GM12873 (cell line): ENCODE data around the gene ZNF628.

Experiments used
- TF ChIP-seq, protein P1 (sequence below): IDR thresholded peaks from 2 replicates; pipeline ENCODE4 v1.5.1; 2012; ENCODE audit warnings: low read depth, mild to moderate bottlenecking, moderate library complexity, low read length, control low read depth; ENCODE audit not compliant: insufficient read depth; ENCODE audit errors: missing control alignments

The ZNF628 gene

DNA sequence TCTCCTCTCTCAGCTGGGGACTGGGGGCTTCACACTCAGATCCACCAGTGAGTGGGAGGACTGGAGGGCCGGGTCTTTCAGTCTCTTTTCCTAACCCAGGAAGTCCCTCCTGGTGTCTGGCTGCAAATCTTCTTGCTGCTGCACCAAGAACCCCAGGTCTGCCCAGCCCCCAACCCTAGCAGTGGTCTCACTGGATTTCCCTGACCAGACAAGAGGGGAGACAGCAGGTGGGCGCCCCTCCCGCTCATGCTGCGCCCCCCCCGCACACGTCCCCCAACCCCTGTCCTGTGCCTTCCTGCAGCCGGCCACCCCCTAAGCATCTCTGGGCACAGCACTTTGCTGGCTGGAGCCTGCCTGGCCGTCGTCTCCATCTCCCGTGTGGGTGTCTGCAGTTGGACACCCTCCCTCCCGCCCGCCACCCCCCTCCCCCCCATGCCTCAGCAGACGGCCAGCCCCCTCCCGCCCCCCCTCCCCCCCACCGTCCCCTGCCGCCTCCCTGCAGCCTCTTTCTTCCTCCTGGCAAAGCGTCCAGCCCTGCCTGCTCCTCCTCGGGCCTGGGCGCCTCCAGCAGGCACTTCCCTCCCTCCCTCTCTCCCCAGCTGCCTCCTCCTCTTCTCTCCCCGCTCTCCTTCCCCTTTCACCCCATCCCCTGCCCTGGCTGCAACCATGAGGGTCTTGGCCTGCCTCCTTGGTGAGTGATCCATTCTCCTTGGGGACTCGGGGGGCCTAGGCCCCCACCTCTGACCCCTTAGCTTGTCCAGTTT, 11.7 kb downstream of the ZNF628 start, which contains the start of gene SSC5D:
SSC5D (plus strand) TSS at position 513 of the 764 bp plus-strand sequence; CDS start at position 667, 154 bp downstream.
- TF ChIP-seq, protein P1, sequence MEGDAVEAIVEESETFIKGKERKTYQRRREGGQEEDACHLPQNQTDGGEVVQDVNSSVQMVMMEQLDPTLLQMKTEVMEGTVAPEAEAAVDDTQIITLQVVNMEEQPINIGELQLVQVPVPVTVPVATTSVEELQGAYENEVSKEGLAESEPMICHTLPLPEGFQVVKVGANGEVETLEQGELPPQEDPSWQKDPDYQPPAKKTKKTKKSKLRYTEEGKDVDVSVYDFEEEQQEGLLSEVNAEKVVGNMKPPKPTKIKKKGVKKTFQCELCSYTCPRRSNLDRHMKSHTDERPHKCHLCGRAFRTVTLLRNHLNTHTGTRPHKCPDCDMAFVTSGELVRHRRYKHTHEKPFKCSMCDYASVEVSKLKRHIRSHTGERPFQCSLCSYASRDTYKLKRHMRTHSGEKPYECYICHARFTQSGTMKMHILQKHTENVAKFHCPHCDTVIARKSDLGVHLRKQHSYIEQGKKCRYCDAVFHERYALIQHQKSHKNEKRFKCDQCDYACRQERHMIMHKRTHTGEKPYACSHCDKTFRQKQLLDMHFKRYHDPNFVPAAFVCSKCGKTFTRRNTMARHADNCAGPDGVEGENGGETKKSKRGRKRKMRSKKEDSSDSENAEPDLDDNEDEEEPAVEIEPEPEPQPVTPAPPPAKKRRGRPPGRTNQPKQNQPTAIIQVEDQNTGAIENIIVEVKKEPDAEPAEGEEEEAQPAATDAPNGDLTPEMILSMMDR, result no peak

DNA sequence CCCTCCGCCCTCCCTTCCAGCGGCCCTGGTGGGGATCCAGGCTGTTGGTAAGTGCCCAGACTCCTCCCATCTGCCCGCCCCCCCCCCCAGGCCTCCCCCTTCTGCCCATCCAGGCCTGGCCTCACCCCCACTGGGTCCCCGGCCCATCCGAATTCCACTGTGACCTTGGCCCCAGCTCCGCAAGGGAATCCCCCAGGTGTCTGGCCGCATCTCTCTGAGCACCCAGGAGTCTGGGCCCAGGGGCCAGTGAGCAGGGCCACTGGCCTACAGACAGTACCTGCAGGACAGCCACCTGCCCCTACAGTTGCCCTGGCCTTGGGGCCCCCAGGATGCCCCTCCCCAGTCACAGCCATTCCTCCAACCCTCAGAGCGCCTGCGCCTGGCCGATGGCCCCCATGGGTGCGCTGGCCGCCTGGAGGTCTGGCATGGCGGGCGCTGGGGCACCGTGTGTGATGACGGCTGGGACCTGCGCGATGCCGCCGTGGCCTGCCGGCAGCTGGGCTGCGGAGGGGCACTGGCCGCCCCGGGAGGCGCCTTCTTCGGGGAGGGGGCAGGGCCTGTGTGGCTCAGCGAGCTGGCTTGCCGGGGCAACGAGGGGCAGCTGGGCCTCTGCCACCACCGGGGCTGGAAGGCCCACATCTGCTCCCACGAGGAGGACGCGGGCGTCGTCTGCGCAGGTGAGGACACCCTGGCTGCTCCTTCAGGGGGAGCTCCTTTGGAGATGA, 12.7 kb downstream of the ZNF628 start:
- TF ChIP-seq, protein P1, result no peak

DNA sequence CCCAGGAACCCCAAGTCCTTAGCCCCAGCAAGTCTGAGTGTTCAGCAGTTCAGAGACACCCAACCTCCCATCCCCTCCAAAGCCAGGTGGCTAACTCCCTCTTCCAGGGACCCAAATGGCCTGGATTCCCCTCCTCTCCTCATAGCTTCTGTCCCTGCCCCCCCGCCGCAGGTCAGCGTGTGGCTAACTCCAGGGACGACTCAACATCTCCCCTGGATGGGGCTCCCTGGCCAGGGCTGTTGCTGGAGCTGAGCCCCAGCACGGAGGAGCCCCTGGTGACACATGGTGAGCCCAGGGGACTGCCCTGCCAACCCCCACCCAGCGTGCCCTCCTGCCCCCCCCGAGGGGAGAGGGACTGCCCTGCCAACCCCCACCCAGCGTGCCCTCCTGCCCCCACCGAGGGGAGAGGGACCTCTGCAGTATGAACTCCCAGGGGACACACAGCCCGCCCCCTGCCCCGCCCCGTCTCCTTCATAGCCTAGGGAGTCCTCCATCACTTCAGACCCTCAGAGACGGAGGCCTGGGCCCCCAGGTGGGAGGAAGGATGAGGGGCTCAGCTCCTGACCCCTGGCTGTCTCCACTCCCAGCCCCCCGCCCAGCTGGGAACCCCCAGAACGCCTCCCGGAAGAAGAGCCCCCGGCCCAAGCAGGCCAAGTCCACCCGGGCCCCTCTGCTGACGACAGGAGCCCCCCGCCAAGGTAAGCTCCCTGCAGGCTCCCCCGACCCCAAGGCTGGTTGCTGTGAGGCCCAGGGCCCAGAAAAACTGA, 13.5 kb downstream of the ZNF628 start:
- TF ChIP-seq, protein P1, result no peak

DNA sequence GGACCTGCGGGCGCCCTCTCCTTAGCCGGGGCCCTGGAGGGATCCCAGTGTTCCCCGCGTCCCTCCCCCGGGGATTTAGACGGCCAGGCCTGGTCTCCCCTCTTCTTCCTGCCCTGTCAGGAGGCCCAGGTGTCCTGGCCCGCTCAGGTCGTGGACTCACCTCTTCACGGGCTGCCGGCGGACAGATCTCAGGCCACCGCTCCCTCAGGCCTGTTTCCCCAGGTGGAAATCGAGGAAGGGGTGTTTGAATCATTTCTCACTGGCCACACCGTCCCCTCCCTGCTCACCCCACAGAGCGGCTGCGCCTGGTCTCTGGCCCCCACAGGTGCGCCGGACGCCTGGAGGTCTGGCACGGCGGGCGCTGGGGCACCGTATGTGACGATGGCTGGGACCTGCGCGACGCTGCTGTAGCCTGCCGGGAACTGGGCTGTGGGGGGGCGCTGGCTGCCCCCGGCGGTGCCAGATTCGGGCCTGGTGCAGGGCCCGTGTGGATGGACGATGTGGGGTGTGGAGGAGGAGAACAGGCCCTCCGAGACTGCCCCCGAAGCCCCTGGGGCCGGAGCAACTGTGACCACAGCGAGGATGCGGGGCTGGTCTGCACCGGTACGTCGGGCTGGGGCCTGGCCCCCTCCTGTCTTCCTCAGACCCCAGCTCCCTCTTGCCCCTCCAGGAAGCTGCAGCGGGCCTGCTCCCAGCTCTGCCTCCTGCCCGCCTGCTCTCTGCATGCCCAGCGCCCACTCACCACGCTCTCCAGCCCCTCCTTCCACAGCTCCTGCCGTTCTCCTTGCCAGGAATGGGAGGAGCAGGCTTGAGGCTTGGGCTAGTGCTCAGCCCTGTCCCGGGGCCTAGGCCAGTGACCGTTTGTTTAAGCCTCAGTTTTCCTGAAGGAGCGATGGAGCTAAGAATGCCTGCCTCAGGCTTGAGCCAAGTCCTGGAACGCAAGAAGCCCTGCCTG, 14.3 kb downstream of the ZNF628 start:
- TF ChIP-seq, protein P1, result no peak

DNA sequence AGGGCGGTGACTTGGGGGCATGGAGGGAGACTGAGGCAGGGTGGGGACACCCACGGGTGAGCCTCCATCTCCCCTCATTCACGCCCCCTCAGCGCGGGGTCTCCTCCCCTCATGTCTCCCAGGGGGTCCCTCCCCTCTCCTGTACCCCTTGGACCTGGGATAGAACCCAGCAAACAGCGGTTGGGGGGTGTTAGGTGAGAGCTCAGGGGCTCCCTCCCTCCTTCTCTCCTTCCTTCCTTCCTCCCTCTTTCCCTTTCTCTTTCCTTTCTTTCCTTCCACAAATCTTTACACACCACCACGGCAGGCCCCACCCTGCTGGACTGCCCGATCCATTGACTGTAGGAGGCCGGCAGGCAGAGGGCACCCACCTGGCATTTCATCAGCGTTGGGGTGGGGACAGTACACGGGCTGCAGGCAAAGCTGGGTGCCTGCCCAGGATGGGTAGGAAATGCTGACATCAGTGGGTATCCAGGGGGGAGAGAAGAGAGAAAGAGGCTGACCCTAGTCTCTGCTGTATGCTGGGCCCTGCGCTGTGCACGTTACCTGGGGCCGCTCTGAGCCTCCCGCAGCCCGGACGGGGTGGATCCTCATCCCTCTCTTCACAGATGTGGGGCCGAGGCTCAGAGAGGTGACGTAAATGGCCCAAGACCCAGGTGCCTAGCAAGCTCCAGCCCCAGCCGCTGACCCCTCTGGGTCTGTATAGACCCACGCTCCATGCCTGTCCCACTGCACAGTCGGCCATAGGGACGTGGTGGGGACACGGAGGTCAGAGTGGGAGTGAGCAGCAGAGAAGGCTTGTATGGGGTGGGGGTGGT, 15.3 kb downstream of the ZNF628 start:
- TF ChIP-seq, protein P1, result no peak

DNA sequence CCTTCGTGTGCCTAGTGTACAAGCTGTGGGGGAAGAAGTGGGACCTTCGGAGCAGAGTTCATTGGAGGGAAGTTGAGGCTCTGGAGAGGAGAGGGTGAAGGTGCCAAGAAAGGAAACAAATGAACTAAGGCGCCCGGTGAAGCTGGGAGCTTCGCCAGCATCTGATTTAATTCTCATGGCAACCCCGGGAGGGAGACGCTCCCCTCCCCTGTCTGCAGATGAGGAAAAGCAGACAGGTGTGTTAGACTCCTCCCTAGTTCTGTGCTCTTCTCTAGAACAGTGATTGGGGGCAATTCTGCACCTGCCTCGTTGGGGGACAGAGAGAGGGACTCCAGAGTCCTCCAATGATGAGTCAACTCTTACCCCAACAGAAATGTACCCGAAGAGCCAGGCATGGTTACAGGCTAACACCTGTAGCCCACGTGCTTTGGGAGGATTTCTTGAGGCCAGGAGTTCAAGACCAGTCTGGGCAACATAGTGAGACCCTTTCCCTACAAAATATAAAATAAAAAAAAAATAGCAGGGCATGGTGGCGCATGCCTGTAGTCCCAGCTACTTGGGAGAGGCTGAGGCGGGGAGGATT, 16.0 kb downstream of the ZNF628 start:
- TF ChIP-seq, protein P1, result no peak
